NB4 (cell line): ENCODE measurements around the gene C4orf50.
"Not testable (repeated sequence)": the region's sequence is repeated elsewhere in the genome, so short reads cannot be mapped to it uniquely, and the experiment has no call there.

Source experiments
- DNase-seq: peaks from one replicate; pipeline ENCODE4 v3.0.0; 2010; ENCODE audit warnings: low read depth
- H3K4me3 ChIP-seq: one replicate; pipeline ENCODE4 v1.5.1; 2011; ENCODE audit warnings: mild to moderate bottlenecking, low read depth, low read length, moderate library complexity
- MYC ChIP-seq: IDR thresholded peaks from 2 replicates; pipeline ENCODE4 v1.6.1; 2011; ENCODE audit warnings: low read depth, low read length
- POLR2A ChIP-seq: IDR thresholded peaks from 2 replicates; pipeline ENCODE4 v1.6.1; 2011; ENCODE audit warnings: mild to moderate bottlenecking; ENCODE audit not compliant: insufficient read length; ENCODE audit errors: extremely low read depth
- TF ChIP-seq, protein P1 (sequence below): IDR thresholded peaks from 2 replicates; pipeline ENCODE4 v1.6.1; 2011; ENCODE audit warnings: low read depth, low read length
- TF ChIP-seq, protein P2 (sequence below): IDR thresholded peaks from one replicate; pipeline ENCODE4 v1.5.1; 2012; ENCODE audit warnings: low read depth, low read length

Gene C4orf50

DNA sequence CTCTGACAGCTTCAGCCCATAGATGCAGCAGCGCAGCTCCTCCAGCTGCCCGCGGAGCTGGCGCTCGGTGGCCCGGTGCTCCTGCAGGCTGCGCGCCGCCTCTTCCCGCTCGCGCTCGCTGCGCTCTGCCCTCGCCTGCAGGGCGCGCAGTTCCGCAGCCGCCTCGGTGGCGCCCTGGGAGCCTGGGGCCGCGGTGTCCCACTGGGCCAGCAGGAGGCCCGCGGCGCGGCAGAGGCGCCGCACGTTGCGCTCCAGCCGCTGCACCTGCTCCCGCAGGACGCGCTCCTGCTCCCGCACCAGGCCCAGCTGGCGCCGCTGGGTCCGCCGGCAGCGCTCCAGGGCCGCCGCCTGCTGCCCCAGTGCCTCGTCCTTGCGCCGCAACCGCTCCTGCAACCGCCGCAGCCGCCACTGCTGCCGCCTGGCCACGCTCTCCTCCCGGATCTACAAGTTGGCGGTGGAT is 10.1 kb downstream of the C4orf50 start:
- DNase-seq, result no peak
- H3K4me3 ChIP-seq, result no peak overlapping the region
- TF ChIP-seq, protein P1, sequence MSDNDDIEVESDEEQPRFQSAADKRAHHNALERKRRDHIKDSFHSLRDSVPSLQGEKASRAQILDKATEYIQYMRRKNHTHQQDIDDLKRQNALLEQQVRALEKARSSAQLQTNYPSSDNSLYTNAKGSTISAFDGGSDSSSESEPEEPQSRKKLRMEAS, result no peak
- no peak for TF ChIP-seq POLR2A
- TF ChIP-seq MYC, result no peak
- TF ChIP-seq, protein P2, sequence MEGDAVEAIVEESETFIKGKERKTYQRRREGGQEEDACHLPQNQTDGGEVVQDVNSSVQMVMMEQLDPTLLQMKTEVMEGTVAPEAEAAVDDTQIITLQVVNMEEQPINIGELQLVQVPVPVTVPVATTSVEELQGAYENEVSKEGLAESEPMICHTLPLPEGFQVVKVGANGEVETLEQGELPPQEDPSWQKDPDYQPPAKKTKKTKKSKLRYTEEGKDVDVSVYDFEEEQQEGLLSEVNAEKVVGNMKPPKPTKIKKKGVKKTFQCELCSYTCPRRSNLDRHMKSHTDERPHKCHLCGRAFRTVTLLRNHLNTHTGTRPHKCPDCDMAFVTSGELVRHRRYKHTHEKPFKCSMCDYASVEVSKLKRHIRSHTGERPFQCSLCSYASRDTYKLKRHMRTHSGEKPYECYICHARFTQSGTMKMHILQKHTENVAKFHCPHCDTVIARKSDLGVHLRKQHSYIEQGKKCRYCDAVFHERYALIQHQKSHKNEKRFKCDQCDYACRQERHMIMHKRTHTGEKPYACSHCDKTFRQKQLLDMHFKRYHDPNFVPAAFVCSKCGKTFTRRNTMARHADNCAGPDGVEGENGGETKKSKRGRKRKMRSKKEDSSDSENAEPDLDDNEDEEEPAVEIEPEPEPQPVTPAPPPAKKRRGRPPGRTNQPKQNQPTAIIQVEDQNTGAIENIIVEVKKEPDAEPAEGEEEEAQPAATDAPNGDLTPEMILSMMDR, result no peak

DNA sequence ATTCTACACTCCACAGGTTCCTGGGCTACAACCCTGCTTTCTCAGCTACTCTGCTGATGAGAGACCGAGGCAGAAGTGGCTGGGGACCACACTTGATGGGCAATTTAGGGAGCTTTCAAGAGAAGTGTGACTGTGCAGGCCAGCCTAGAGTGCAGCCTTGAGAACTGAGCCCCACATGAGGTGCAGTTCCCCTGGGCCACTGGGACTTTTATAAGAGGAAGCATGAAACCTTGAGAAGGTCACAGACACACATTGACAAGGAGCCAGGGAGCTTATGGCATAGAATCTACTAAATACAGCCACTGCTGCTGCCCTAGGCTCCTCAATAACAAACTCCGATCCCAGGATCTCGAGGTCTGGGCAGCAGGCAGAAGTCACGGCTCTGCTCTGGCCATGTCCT is 13.1 kb downstream of the C4orf50 start:
- TF ChIP-seq, protein P1, result no peak
- no peak for TF ChIP-seq POLR2A
- H3K4me3 ChIP-seq, result no peak overlapping the region
- DNase-seq, result no peak

DNA sequence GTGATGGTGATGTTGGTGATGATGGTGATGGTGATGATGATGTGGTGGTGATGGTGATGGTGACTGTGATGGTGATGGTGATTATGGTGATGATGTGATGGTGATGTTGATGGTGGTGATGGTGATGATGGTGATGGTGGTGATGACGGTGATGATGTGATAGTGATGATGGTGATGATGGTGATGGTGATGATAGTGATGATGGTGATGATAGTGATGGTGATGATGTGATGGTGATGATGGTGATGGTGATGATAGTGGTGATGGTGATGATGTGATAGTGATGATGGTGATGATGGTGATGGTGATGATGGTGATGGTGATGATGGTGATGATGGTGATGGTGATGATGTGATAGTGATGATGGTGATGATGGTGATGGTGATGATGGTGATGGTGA is 14.7 kb downstream of the C4orf50 start:
- not testable (repeated sequence) for DNase-seq, H3K4me3 ChIP-seq

DNA sequence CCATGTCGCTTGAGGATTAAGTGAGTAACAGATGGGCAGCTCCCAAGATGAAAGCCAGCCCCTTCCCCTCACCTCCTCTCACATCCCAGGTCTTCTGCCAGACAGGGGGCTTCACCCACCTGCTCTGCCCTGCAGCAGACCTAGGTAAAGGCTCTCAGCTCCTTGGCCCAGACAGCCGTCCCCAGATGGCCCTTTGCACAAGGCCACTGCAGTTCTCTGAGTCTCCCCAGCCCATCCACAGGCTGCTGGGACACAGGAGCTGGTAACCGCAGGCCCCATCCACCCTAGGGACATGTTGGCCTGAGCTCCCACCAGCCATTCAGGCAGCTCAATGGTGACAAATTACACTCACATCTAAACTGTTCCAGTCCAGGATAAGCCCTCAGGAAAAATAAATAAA is 15.3 kb downstream of the C4orf50 start:
- no peak overlapping the region for H3K4me3 ChIP-seq
- DNase-seq, result no peak
- no peak for TF ChIP-seq POLR2A

DNA sequence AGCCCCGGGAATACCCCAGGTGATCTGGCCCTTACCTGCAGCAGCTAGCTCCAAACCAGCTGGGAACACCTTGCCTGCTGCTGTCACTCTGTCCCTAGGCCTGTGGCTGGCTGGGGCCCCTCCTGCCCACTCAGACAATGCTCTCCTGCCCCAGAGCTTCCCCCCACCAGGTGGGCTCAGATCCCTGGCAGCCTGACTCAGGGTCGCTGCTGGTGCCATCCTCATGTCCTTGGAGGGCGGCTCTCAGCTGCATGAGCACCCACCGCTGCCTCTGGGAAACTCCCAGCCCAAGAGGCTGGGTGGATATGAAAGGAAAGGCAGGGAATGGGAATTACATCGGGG is 15.8 kb downstream of the C4orf50 start:
- DNase-seq, result no peak

DNA sequence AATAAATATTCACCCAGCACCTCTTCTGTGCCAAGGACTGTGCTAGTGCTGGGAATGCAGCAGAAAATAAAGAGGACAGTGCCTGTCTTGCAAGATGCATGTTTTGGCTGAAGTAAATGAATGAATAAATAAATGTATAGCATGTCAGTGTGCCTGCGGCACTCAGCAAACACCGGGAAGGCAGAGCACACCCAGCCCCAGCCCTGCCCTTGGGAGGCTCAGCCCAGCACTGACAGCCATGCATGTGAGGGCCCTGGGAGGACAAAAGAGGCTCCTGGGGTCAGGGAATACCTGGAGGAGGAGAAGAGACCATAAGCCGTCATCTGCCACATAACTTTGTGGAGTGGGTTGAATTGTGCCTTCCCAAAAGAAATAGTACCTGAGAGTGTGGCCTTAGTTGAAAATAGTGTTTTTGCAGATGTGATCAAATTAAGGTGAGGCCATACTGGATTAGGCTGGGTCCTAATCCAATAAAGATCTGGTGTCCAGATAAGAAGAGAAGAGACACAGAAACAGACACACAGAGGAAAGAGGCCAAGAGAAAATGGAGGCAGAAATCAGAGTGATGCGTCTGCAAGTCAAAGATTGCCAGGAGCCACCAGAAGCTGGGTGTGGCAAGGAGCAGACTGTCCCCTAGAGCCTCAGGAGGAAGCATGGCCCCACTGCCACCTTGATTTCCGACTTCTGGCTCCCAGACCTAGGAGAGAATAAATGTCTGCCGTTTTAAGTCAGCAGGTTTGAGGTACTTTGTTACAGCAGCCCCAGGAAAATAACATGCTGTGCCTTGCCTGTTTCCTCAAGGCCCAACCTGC is 16.3 kb downstream of the C4orf50 start:
- TF ChIP-seq, protein P1, result no peak
- TF ChIP-seq MYC (no peak), POLR2A (no peak)
- TF ChIP-seq, protein P2, result no peak
- no peak overlapping the region for H3K4me3 ChIP-seq
- no peak for DNase-seq

More for the DNA sequence above, 15.8 kb downstream of the C4orf50 start:
- no peak overlapping the region for H3K4me3 ChIP-seq
- no peak for TF ChIP-seq MYC
- TF ChIP-seq, protein P1, result no peak
- no peak for TF ChIP-seq POLR2A
- TF ChIP-seq, protein P2, result no peak

DNA sequence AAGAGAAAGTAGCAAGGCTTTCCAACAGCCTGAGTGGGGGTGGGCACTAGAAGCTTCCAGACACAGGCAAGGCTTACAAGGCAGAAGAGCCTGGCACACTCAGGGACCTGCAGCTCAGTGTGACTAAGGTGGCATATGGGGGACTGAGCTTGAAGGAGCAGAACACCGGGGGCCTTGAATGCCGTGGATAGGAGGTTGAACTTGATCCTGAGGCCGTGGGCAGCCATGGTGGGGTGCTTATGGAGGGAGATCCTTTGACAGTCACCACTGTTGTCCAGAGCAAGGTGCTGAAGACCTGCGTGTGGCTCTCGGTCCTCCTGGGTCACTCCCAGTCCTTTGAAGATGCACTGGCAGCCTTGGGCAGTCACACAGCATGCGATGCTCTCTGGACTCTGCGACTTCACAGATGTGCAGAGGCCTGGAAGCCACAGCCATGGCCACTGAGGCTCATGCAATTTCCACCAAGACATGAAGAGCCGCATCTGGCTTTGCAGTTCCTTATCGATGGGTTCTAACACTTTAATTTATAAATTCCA is 18.3 kb downstream of the C4orf50 start:
- DNase-seq, result no peak
- TF ChIP-seq, protein P1, result no peak
- H3K4me3 ChIP-seq, result no peak overlapping the region

DNA sequence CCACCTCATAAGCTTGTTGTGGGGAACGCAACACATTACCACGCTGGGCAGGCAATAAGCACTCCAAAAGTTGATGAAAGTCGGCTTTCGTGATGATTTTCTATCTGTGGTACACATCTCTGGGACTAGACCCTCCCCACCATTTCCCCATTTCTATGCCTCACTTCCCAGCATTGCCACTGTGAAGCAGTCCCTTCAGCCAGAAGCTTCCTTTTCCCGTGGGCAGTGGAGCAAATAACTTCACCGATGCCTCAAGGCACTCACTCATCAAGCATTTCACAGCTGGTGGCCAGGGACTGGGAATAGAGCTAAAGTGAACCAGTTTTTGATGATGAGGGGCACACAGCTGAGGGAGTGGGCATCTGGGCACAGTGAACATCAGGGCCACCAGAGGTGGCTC is 18.9 kb downstream of the C4orf50 start:
- no peak for TF ChIP-seq POLR2A
- TF ChIP-seq, protein P2, result no peak
- no peak for TF ChIP-seq MYC
- TF ChIP-seq, protein P1, result no peak
- H3K4me3 ChIP-seq, result no peak overlapping the region
- DNase-seq, result no peak
